ENCODE results near the gene GDF15. TPM values are rescaled to one million over a fixed set of nuclear protein-coding genes. Genes with fewer than 3 reads are reported as not detected.
"Not testable (repeated sequence)": the region's sequence is repeated elsewhere in the genome, so short reads cannot be mapped to it uniquely, and the experiment has no call there.

The GDF15 gene
- total RNA-seq, 1 donor from 2014 or later = 0.26 TPM

- no peaks in the 10 kb centered on the region for H3K36me3 Mint-ChIP-seq (ENCODE audit: low read depth)
- DNase-seq = no peak
- intact Hi-C loops (cut with micrococcal nuclease) = no loop called here
- H3K27me3 Mint-ChIP-seq = peaks cover 48% of the 10 kb centered on the region
- no peak overlapping the region for H3K4me3 Mint-ChIP-seq
- no peaks in the 10 kb centered on the region for H3K9me3 Mint-ChIP-seq
- H3K4me1 Mint-ChIP-seq = peaks cover 4% of the 10 kb centered on the region
- H3K27ac Mint-ChIP-seq = no peak overlapping the region
Observed at GRCh38 chr19:18391509-18392075, 5.6 kb downstream of the GDF15 start.

DNA sequence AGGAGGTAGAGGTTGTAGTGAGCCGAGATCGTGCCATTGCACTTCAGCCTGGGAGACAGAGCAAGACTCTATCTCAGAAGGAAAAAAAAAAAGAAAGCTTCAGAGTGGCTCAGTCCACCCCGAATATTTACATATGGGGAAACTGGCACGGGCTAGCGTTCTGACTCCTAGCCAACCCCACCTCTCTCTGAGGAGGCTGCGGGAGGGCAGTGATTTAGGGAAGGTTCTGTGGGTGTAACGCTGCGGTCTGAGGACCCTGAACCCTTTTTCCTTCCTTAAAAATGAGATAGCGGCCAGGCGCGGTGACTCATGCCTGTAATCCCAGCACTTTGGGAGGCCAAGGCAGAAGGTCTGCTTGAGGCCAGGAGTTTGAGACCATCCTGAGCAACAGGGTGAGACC, 6.5 kb downstream of the GDF15 start:
- no peaks in the 10 kb centered on the region for H3K9me3 Mint-ChIP-seq
- H3K4me3 Mint-ChIP-seq = no peak overlapping the region
- H3K4me1 Mint-ChIP-seq = peaks cover 4% of the 10 kb centered on the region
- no peaks in the 10 kb centered on the region for H3K36me3 Mint-ChIP-seq (ENCODE audit: low read depth)
- H3K27ac Mint-ChIP-seq = no peak overlapping the region
- intact Hi-C loops (cut with micrococcal nuclease) = no loop called here
- H3K27me3 Mint-ChIP-seq = peaks cover 46% of the 10 kb centered on the region
- DNase-seq = no peak

- H3K4me3 Mint-ChIP-seq = no peak overlapping the region
- intact Hi-C loops (cut with micrococcal nuclease) = no loop called here
Observed at GRCh38 chr19:18392926-18393325, 7.0 kb downstream of the GDF15 start.

DNA sequence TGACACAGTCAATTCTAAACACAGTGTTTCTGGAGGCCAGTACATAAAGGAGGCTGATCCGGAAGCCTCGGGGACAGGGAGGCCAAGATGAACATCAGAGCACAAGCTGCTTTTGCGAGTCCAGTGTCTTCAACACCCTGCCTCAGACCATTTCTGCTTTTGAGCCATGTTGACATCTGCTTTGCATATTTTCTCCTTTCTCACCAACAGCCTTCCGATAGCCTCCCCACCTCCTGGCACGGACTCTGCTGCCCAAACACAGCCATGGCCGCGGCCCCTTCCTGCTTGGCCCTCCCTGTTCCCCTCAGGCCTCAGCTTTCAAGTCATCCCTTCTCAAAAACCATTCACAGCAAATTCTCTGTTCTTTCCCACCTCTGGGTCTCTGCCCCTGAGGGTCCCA, 7.9 kb downstream of the GDF15 start:
- DNase-seq = no peak
- Mint-ChIP-seq H3K4me1 (peaks cover 4% of the 10 kb centered on the region), H3K27me3 (peaks cover 46% of the 10 kb centered on the region), H3K27ac (no peak overlapping the region), H3K9me3 (no peaks in the 10 kb centered on the region), H3K4me3 (no peak overlapping the region), H3K36me3 (ENCODE audit: low read depth) (no peaks in the 10 kb centered on the region)
- intact Hi-C loops (cut with micrococcal nuclease) = no loop called here

More at GRCh38 chr19:18392926-18393325, 7.0 kb downstream of the GDF15 start:
- Mint-ChIP-seq H3K27ac (no peak overlapping the region), H3K9me3 (no peaks in the 10 kb centered on the region), H3K36me3 (ENCODE audit: low read depth) (no peaks in the 10 kb centered on the region), H3K27me3 (peaks cover 44% of the 10 kb centered on the region), H3K4me1 (peaks cover 5% of the 10 kb centered on the region)
- DNase-seq = no peak

DNA sequence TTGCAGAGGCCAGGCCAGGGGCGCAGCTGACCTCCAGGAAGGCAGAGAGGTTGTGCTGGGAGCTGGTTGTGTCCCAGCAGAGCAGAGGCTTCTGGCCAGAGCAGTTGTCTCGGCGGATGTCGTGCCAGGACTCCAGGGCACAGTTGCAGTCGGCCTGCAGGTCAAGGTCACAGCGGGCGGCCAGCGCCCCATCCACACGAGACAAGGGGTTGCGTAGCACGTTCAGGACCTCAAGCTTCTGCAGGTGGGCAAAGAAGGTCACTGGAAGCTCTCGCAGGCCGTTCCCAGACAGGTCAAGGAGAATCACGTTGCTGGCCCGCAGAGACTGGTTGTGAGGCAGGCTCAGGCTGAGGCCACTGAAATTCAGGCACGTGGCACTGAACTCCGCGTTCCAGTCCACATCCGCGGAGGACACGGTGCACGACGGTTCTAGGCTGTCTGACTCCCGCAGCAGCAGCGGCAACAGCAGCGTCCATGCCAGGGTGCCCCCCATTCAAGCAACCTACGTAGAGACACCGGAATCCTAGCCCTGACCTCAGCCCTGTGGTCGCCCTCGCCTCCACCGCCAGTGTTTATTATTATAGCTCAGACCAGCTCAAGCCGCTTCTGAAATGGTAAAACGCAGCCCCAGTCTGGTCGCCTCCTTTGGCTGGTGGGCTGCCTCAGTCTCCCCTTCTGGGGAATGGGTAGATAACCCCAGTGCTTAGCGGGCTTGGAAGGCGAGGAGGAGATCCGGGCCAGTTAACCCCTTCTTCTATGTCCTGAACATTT, 10.7 kb downstream of the GDF15 start:
- no peak for DNase-seq
- H3K27me3 Mint-ChIP-seq = peaks cover 24% of the 10 kb centered on the region
- no peak overlapping the region for H3K27ac Mint-ChIP-seq
- no peak overlapping the region for H3K4me3 Mint-ChIP-seq
- no peaks in the 10 kb centered on the region for H3K36me3 Mint-ChIP-seq (ENCODE audit: low read depth)
- H3K4me1 Mint-ChIP-seq = peaks cover 10% of the 10 kb centered on the region
- intact Hi-C loops (cut with micrococcal nuclease) = no loop called here
- H3K9me3 Mint-ChIP-seq = no peaks in the 10 kb centered on the region

GRCh38 chr19:18397242-18398202, 11.6 kb downstream of the GDF15 start, which contains the start of gene LRRC25:
LRRC25 (minus strand) TSS chr19:18397622; CDS start chr19:18396963, 659 bp downstream.
- intact Hi-C loops (cut with micrococcal nuclease) = no loop called here
- H3K36me3 Mint-ChIP-seq (ENCODE audit: low read depth) = no peaks in the 10 kb centered on the region
- H3K4me1 Mint-ChIP-seq = peaks cover 12% of the 10 kb centered on the region
- no peak within 1 kb of the TSS for H3K4me3 Mint-ChIP-seq
- peaks cover 18% of the 10 kb centered on the region for H3K27me3 Mint-ChIP-seq
- DNase-seq = no peak
- H3K9me3 Mint-ChIP-seq = no peaks in the 10 kb centered on the region
- no peak within 1 kb of the TSS for H3K27ac Mint-ChIP-seq

DNA sequence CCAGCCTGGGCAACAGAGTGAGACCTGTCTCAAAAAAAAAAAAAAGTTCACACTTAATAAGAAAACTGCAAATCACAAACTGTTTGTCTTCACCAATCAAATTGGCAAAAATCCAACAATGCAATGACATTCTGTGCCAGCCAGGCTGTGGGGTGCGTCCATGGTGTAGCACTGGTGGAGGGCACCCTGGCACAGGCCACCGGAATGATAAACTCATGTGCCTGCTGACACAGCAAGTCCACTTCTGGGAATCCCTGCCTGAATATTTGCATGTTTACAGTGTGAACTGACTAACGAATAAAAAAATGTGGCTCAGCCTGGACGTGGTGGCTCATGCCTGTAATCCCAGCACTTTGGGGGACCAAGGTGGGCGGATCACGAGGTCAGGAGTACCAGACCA, 13.1 kb downstream of the GDF15 start:
- peaks cover 12% of the 10 kb centered on the region for H3K4me1 Mint-ChIP-seq
- H3K27ac Mint-ChIP-seq = no peak overlapping the region
- H3K4me3 Mint-ChIP-seq = no peak overlapping the region
- peaks cover 16% of the 10 kb centered on the region for H3K27me3 Mint-ChIP-seq
- intact Hi-C loops (cut with micrococcal nuclease) = no loop called here
- DNase-seq = no peak
- H3K9me3 Mint-ChIP-seq = no peaks in the 10 kb centered on the region
- no peaks in the 10 kb centered on the region for H3K36me3 Mint-ChIP-seq (ENCODE audit: low read depth)

GRCh38 chr19:18401580-18402112, 15.7 kb downstream of the GDF15 start:
- H3K27ac Mint-ChIP-seq = no peak overlapping the region
- no peaks in the 10 kb centered on the region for H3K9me3 Mint-ChIP-seq
- H3K4me3 Mint-ChIP-seq = no peak overlapping the region
- H3K27me3 Mint-ChIP-seq = peaks cover 10% of the 10 kb centered on the region
- no peak for DNase-seq
- peaks cover 12% of the 10 kb centered on the region for H3K4me1 Mint-ChIP-seq
- no peaks in the 10 kb centered on the region for H3K36me3 Mint-ChIP-seq (ENCODE audit: low read depth)
- intact Hi-C loops (cut with micrococcal nuclease) = no loop called here

DNA sequence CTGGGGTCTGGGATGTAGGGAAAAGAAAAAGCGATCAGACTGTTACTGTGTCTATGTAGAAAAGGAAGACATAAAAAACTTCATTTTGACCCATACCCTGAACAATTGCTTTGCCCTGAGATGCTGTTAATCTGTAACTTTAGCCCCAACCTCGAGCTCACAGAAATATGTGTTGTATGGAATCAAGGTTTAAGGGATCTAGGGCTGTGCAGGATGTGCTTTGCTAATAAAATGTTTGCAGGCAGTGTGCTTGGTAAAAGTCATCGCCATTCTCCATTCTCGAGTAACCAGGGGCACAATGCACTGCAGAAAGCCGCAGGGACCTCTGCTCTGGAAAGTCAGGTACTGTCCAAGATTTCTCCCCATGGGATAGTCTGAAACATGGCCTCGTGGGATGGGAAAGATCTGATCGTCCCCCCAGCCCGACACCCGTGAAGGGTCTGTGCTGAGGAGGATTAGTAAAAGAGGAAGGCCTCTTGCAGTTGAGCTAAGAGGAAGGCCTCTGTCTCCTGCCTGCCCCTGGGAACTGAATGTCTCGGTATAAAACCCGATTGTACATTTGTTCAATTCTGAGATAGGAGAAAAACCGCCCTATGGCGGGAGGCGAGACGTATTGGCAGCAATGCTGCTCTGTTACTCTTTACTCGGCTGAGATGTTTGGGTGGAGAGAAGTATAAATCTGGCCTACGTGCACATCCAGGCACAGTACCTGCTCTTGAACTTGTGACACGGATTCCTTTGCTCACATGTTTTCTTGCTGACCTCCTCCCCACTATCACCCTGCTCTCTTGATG, 16.7 kb downstream of the GDF15 start:
- H3K9me3 Mint-ChIP-seq; H3K36me3 Mint-ChIP-seq (ENCODE audit: low read depth); H3K27ac Mint-ChIP-seq; H3K27me3 Mint-ChIP-seq; DNase-seq; H3K4me3 Mint-ChIP-seq; intact Hi-C loops (cut with micrococcal nuclease): not testable (repeated sequence)
- H3K4me1 Mint-ChIP-seq = peaks cover 12% of the 10 kb centered on the region

GRCh38 chr19:18405754-18406153, 19.8 kb downstream of the GDF15 start:
- H3K27me3 Mint-ChIP-seq; intact Hi-C loops (cut with micrococcal nuclease); H3K4me3 Mint-ChIP-seq; DNase-seq; H3K36me3 Mint-ChIP-seq (ENCODE audit: low read depth); H3K9me3 Mint-ChIP-seq; H3K27ac Mint-ChIP-seq: not testable (repeated sequence)
- H3K4me1 Mint-ChIP-seq = peaks cover 15% of the 10 kb centered on the region

DNA sequence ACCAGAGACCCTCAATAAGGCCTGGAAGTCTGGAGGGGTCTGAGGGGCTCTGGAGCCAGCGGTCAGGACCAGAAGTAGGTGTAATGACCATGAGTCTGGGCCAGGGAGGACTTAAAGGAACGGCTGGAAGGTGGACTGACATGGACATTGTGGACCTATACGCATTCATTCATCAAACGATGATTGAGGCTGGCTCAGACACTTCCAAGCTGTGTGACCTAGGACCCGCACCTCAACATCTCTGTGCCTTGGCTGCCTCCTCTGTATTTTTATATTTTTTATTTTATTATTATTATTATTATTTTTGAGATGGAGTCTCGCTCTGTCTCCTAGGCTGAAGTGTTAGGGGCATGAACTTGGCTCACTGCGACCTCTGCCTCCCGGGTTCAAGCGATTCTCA, 20.8 kb downstream of the GDF15 start:
- Mint-ChIP-seq H3K4me3 (no peak overlapping the region), H3K4me1 (peaks cover 8% of the 10 kb centered on the region), H3K27me3 (peaks cover 3% of the 10 kb centered on the region), H3K27ac (no peak overlapping the region), H3K36me3 (ENCODE audit: low read depth) (no peaks in the 10 kb centered on the region), H3K9me3 (no peaks in the 10 kb centered on the region)
- no peak for DNase-seq
- intact Hi-C loops (cut with micrococcal nuclease) = no loop called here

DNA sequence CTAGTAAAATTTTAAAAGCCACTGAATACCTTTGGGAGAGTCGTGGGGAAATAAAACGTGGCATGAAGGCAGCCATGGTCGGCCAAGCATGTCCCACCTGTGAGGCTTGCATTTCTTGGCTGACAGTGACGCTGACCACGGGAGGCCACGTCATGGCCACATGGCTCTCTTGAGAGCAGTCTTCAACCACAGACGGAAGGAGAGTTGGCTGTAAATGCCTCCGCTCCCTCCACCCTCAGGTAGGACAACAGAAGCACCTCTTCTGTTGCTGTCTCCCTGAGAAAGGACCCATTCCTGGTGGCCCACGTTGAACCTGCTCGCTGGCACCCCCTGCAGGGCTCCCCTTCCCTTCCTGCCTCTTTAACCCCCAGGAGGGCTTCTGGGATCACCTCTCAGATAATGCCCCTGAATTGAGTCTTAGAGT, 22.1 kb downstream of the GDF15 start:
- no peak overlapping the region for H3K4me3 Mint-ChIP-seq
- H3K4me1 Mint-ChIP-seq = peaks cover 5% of the 10 kb centered on the region
- H3K36me3 Mint-ChIP-seq (ENCODE audit: low read depth) = no peaks in the 10 kb centered on the region
- intact Hi-C loops (cut with micrococcal nuclease) = no loop called here
- peaks cover 6% of the 10 kb centered on the region for H3K27me3 Mint-ChIP-seq
- no peaks in the 10 kb centered on the region for H3K9me3 Mint-ChIP-seq
- peak; percentile 77 for DNase-seq
- no peak overlapping the region for H3K27ac Mint-ChIP-seq

- H3K9me3 Mint-ChIP-seq = no peaks in the 10 kb centered on the region
- no peak overlapping the region for H3K4me3 Mint-ChIP-seq
- no peaks in the 10 kb centered on the region for H3K36me3 Mint-ChIP-seq (ENCODE audit: low read depth)
- H3K27ac Mint-ChIP-seq = no peak overlapping the region
- DNase-seq = no peak
- intact Hi-C loops (cut with micrococcal nuclease) = loop anchor here (5.0 kb wide), 1 partner anchor 85 kb away; no protein-coding TSS in a partner anchor
- H3K4me1 Mint-ChIP-seq = peaks cover 33% of the 10 kb centered on the region
- peaks cover 6% of the 10 kb centered on the region for H3K27me3 Mint-ChIP-seq
Observed at GRCh38 chr19:18412610-18413239, 26.8 kb downstream of the GDF15 start.
